NT2/D1 (cell line): ENCODE results near the gene SORCS3.

Experiments used
- SUZ12 ChIP-seq: IDR thresholded peaks from 2 replicates; pipeline ENCODE4 v1.6.1; 2011; ENCODE audit not compliant: insufficient read length, insufficient read depth; ENCODE audit errors: extremely low read depth
- YY1 ChIP-seq: IDR thresholded peaks from 2 replicates; pipeline ENCODE4 v1.6.1; 2011; ENCODE audit not compliant: insufficient read length, insufficient read depth

GRCh38 chr10:104816501-104816900 is 175.4 kb downstream of the SORCS3 start:
- TF ChIP-seq YY1 (no peak), SUZ12 (no peak)
